Psoas muscle (tissue), 8 donors: ENCODE measurements around the gene HTR3C. TPM values are rescaled to one million over a fixed set of nuclear protein-coding genes. Genes with fewer than 3 reads are reported as not detected.
"Not testable (repeated sequence)": the region's sequence is repeated elsewhere in the genome, so short reads cannot be mapped to it uniquely, and the experiment has no call there.

Source experiments
- ATAC-seq, 4 donors: fragments of 200-7000 bp; cut with Tn5 transposase; one replicate each; pipeline ENCODE4 v1.9.1; 2020; ENCODE audit warnings: moderate library complexity in 3 of 4, mild to moderate bottlenecking in 2 of 4
- DNase-seq, 2 donors: peaks; one replicate each; pipeline ENCODE4 v3.0.0-alpha.2; 2020
- H3K27ac ChIP-seq: fragments of 200-600 bp; one replicate; pipeline ENCODE4 v1.8.0; 2022
- H3K27me3 ChIP-seq, 3 donors: fragments of 200-600 bp in 1 of 3; one replicate each; pipeline versions ENCODE4 v1.6.1 to v1.8.0; 2013 to 2022; ENCODE audit warnings: low read length in 2 of 3, mild to moderate bottlenecking in 2 of 3, moderate library complexity in 1 of 3; ENCODE audit not compliant: insufficient read depth in 3 of 3
- H3K36me3 ChIP-seq, 2 donors: fragments of 200-600 bp in 1 of 2; one replicate each; pipeline versions ENCODE4 v1.6.1 to v1.8.0; 2013 to 2022; ENCODE audit warnings: low read depth in 1 of 2, mild to moderate bottlenecking in 1 of 2, moderate library complexity in 1 of 2; ENCODE audit not compliant: insufficient read depth in 1 of 2
- H3K4me1 ChIP-seq: fragments of 200-600 bp; one replicate; pipeline ENCODE4 v1.8.0; 2022
- H3K4me3 ChIP-seq: fragments of 200-600 bp; one replicate; pipeline ENCODE4 v1.8.0; 2022; ENCODE audit warnings: mild to moderate bottlenecking
- H3K9me3 ChIP-seq: fragments of 200-600 bp; one replicate; pipeline ENCODE4 v1.8.0; 2022
- CTCF ChIP-seq: fragments of 200-600 bp; IDR thresholded peaks from one replicate; pipeline ENCODE4 v1.8.0; 2022; ENCODE audit warnings: antibody characterized with exemption
- WGBS, 3 donors: extraction: QIAGEN DNeasy Blood & Tissue Kit; methylation state at CpG; one replicate each; pipeline versions ENCODE4 v1.1.6 to v1.1.7; 2013; 5-methylcytosine and 5-hydroxymethylcytosine counted together
- intact Hi-C, 2 donors: fragments of 100-400 bp; cut with DNase I; formaldehyde crosslinking; loops; one replicate each; pipeline versions ENCODE4 v1.11.0 to v1.14.2; 2022
- polyA plus RNA-seq, 3 donors: library from polyadenylated mRNA; stranded (reverse); fragments of 200-250 nt; gene quantifications; one replicate each; pipeline ENCODE4 v1.2.3, GENCODE V29; 2013
- total RNA-seq, 4 donors: library from RNA; stranded (reverse); fragmentation: NEBNext Ultra II Directional in 2 of 4; extraction: Animal tissue kit (Norgen Biotek cat#: 25700) in 2 of 4; gene quantifications; one replicate each; pipeline versions ENCODE4 v1.2.1 to v1.2.4, GENCODE V29; 2021 to 2023
- donor health status: healthy with polysubstance abuse.
- donor health status: DM: no; HTN: no; CAD: no; lungs with moderate emphysema.
- donor health status: Bipolar disorder and iron deficiency.
- donor health status: healthy.
- donor health status: DM: yes; HTN: yes; CAD: no.
- donor health status: DM: no; HTN: no; CAD: no.
- donor health status: DM: no; HTN: no; CAD: no.
- donor health status: DM: yes; HTN: yes; CAD: no.

HTR3C gene
- total and polyA plus RNA-seq, 7 donors: not detected

GRCh38 chr3:184022323-184022722 is 30.5 kb upstream of the HTR3C start:
- Histone ChIP-seq H3K9me3 (no peaks in the 10 kb centered on the region), H3K27ac (no peak overlapping the region), H3K4me3 (no peak overlapping the region), H3K4me1 (no peaks in the 10 kb centered on the region), H3K36me3 (no peaks in the 10 kb centered on the region), H3K27me3 (no peaks in the 10 kb centered on the region)
- DNase-seq (no peak), ATAC-seq (no peak)
- 73 to 91% (median 83%) methylated on average over 7 of the region's 7 CpGs for WGBS, 3 donors
- no peak for TF ChIP-seq CTCF
- intact Hi-C loops: no loop called here

GRCh38 chr3:184025256-184025655 is 27.6 kb upstream of the HTR3C start:
- intact Hi-C loops, DNase-seq, H3K4me1 ChIP-seq, ATAC-seq, H3K27ac ChIP-seq, H3K9me3 ChIP-seq, H3K36me3 ChIP-seq, H3K4me3 ChIP-seq, H3K27me3 ChIP-seq: not testable (repeated sequence)
- 52 to 65% (median 54%) methylated on average over 5 of the region's 5 CpGs for WGBS, 3 donors

GRCh38 chr3:184028275-184028890 is 24.5 kb upstream of the HTR3C start:
- H3K36me3 ChIP-seq, H3K27ac ChIP-seq, DNase-seq, intact Hi-C loops, H3K4me3 ChIP-seq, H3K4me1 ChIP-seq, H3K9me3 ChIP-seq, ATAC-seq, H3K27me3 ChIP-seq: not testable (repeated sequence)
- 89 to 95% (median 94%) methylated on average over 1 of the region's 1 CpG for WGBS, 3 donors

GRCh38 chr3:184029443-184029842 is 23.4 kb upstream of the HTR3C start:
- 69 to 76% (median 71%) methylated on average over 2 of the region's 2 CpGs for WGBS, 3 donors
- no peak for ATAC-seq

DNA sequence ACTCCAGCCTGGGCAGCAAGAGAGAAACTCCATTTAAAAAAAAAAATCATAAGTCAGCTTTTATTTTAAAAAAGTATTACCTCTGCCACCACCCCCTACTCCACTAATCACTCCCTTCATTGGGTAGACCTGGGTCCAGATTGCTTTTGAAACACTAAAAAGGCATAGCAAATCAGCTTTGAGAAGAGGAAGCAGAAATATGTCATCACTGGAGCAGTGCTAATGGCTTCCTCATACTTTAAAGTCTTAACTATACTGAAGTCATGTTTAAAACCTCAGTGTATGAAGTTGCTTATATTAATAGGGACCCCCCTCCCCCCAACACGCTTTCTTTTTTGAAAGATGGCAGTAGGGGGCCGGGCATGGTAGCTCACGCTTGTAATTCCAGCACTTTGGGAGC is 22.3 kb upstream of the HTR3C start:
- no peaks in the 10 kb centered on the region for H3K9me3 ChIP-seq
- no peaks in the 10 kb centered on the region for H3K36me3 ChIP-seq
- H3K4me1 ChIP-seq: no peaks in the 10 kb centered on the region
- intact Hi-C loops: no loop called here
- WGBS, 3 donors: 75 to 85% (median 76%) methylated on average over 3 of the region's 3 CpGs
- H3K27me3 ChIP-seq: no peaks in the 10 kb centered on the region
- no peak for DNase-seq
- H3K4me3 ChIP-seq: no peak overlapping the region
- ATAC-seq: no peak
- no peak for TF ChIP-seq CTCF
- H3K27ac ChIP-seq: no peak overlapping the region

More at GRCh38 chr3:184029443-184029842, 23.4 kb upstream of the HTR3C start:
- TF ChIP-seq CTCF: no peak
- Histone ChIP-seq H3K9me3 (no peaks in the 10 kb centered on the region), H3K4me3 (no peak overlapping the region), H3K27me3 (no peaks in the 10 kb centered on the region), H3K4me1 (no peaks in the 10 kb centered on the region), H3K27ac (no peak overlapping the region), H3K36me3 (no peaks in the 10 kb centered on the region)
- no peak for DNase-seq
- intact Hi-C loops: no loop called here
